HepG2 (cell line): ENCODE measurements around the gene MAGI1. TPM values are rescaled to one million over a fixed set of nuclear protein-coding genes. Genes with fewer than 3 reads are reported as not detected.

Experiments used
- ATAC-seq: fragments of 200-7000 bp; cut with Tn5 transposase; 3 replicates; pipeline ENCODE4 v1.9.1; 2020; ENCODE audit warnings: mild to moderate bottlenecking, moderate library complexity
- BruUV-seq: library from RNA; stranded (reverse); fragments of 400-500 nt; replicated peaks from 2 replicates; lab custom pipeline; 2021; lab: Mats Ljungman, UMichigan
- CTCF ChIA-PET: fragments of 300-600 bp; formaldehyde crosslinking; extraction: SDS; loops from one replicate; lab custom pipeline; 2021; ENCODE audit warnings: low total read pairs, inconsistent platforms, low intra/inter-chr PET ratio; lab: Yijun Ruan, JAX
- POLR2A ChIA-PET: fragments of 350-600 bp; sonication (Branson Sonifier 250); formaldehyde crosslinking; loops from one replicate; lab custom pipeline; 2020; ENCODE audit warnings: antibody characterized with exemption, inconsistent platforms; lab: Yijun Ruan, JAX
- DNase-seq: peaks from one replicate; pipeline ENCODE4 v3.0.0-alpha.2; 2015; ENCODE audit warnings: low spot score
- FAIRE-seq: peaks from 3 replicates; lab custom pipeline; 2011; peaks lifted over from hg19 to GRCh38; lab: Jason Lieb, UNC
- H2AFZ ChIP-seq: one replicate; pipeline ENCODE4 v1.6.1; 2011; ENCODE audit warnings: low read length, inconsistent platforms
- H3K27ac ChIP-seq: fragments of 300-600 bp; 3 replicates; pipeline ENCODE4 v1.8.0; 2011; ENCODE audit warnings: mixed run types, mild to moderate bottlenecking, mixed read lengths, low read length, inconsistent platforms; ENCODE audit not compliant: insufficient read depth; ENCODE audit errors: extremely low read length
- H3K27me3 ChIP-seq, 2 experiments: fragments of 200-600 bp in 1 of 2; 2 replicates in 1 of 2; 3 replicates in 1 of 2; pipeline versions ENCODE4 v1.6.0 to v1.8.0; 2011; ENCODE audit warnings: low read length in 2 of 2, mild to moderate bottlenecking in 2 of 2, moderate library complexity in 2 of 2, inconsistent platforms in 1 of 2; ENCODE audit not compliant: insufficient read depth in 2 of 2, control insufficient read depth in 1 of 2
- H3K36me3 ChIP-seq, 2 experiments: fragments of 200-600 bp in 1 of 2; replicated peaks in 1 of 2; 2 replicates in 1 of 2; 3 replicates in 1 of 2; pipeline versions ENCODE4 v1.5.1 to v1.8.0; 2011; ENCODE audit warnings: low read length in 2 of 2, inconsistent platforms in 1 of 2; ENCODE audit not compliant: insufficient read depth in 2 of 2, control insufficient read depth in 1 of 2
- H3K4me1 ChIP-seq: 2 replicates; pipeline ENCODE4 v1.5.1; 2012; ENCODE audit warnings: low read length, inconsistent platforms; ENCODE audit not compliant: insufficient read depth
- H3K4me2 ChIP-seq: 2 replicates; pipeline ENCODE4 v1.6.0; 2011; ENCODE audit warnings: low read depth, low read length, inconsistent platforms
- H3K4me3 ChIP-seq, 3 experiments: fragments of 200-600 bp in 1 of 3; sonication (generic), shearing (Covaris generic) in 1 of 3; replicated peaks in 1 of 3; 2 replicates each; pipeline ENCODE4 v1.5.1; 2011 to 2016; ENCODE audit warnings: low read length in 3 of 3, inconsistent platforms in 2 of 3, low read depth in 2 of 3, mild to moderate bottlenecking in 2 of 3, control low read depth in 1 of 3, mixed read lengths in 1 of 3; ENCODE audit not compliant: insufficient read depth in 1 of 3
- H3K79me2 ChIP-seq: one replicate; pipeline ENCODE4 v1.6.1; 2011; ENCODE audit warnings: low read length, inconsistent platforms; ENCODE audit not compliant: insufficient read depth
- H3K9ac ChIP-seq: 2 replicates; pipeline ENCODE4 v1.6.0; 2011; ENCODE audit warnings: mild to moderate bottlenecking, low read depth, low read length, inconsistent platforms; ENCODE audit not compliant: insufficient read depth
- H3K9me3 ChIP-seq: 2 replicates; pipeline ENCODE4 v1.5.1; 2012; ENCODE audit warnings: mild to moderate bottlenecking, low read length
- H4K20me1 ChIP-seq: 2 replicates; pipeline ENCODE4 v1.6.0; 2011; ENCODE audit warnings: inconsistent platforms, mild to moderate bottlenecking, low read length, moderate library complexity; ENCODE audit not compliant: insufficient read depth
- ATF7 ChIP-seq, 2 experiments: fragments of 450-650 bp in 1 of 2; sonication (generic) in 1 of 2; formaldehyde crosslinking in 1 of 2; IDR thresholded peaks; 2 replicates each; pipeline versions ENCODE4 v1.4.0 to v1.6.1; 2016 to 2020; ENCODE audit warnings: antibody characterized with exemption in 1 of 2, mild to moderate bottlenecking in 1 of 2, missing genetic modification reagents in 1 of 2
- CREB1 ChIP-seq, 2 experiments: fragments of 450-650 bp in 1 of 2; IDR thresholded peaks; 2 replicates each; pipeline ENCODE4 v1.6.1; 2016 to 2017; ENCODE audit warnings: control low read depth in 1 of 2, mild to moderate bottlenecking in 1 of 2, missing compliant biosample characterization in 1 of 2, missing genetic modification characterization in 1 of 2
- EED ChIP-seq: sonication (generic); formaldehyde crosslinking; IDR thresholded peaks from 2 replicates; pipeline ENCODE4 v1.5.0; 2020; ENCODE audit warnings: mild to moderate bottlenecking, missing genetic modification reagents
- GATAD1 ChIP-seq: IDR thresholded peaks from 2 replicates; pipeline ENCODE4 v1.6.1; 2016; ENCODE audit warnings: missing genetic modification reagents, missing compliant biosample characterization
- MAFF ChIP-seq: IDR thresholded peaks from 2 replicates; pipeline ENCODE4 v1.6.1; 2011; ENCODE audit warnings: low read depth, low read length, improper control_type of control experiment
- MAFK ChIP-seq, 2 experiments: IDR thresholded peaks in 1 of 2; conservative IDR thresholded peaks in 1 of 2; 2 replicates each; pipeline ENCODE4 v1.6.1; 2011; ENCODE audit warnings: improper control_type of control experiment in 2 of 2, low read length in 2 of 2
- YEATS2 ChIP-seq: sonication (generic); formaldehyde crosslinking; IDR thresholded peaks from 2 replicates; pipeline ENCODE4 v1.4.0; 2020; ENCODE audit warnings: missing genetic modification reagents, borderline replicate concordance
- ZBTB1 ChIP-seq: sonication (generic); formaldehyde crosslinking; IDR thresholded peaks from 2 replicates; pipeline ENCODE4 v1.4.0; 2020; ENCODE audit warnings: missing genetic modification reagents, borderline replicate concordance
- ZBTB21 ChIP-seq: sonication (generic); formaldehyde crosslinking; IDR thresholded peaks from 2 replicates; pipeline ENCODE4 v1.4.0; 2020; ENCODE audit warnings: missing genetic modification reagents
- WGBS: methylation state at CpG from one replicate; pipeline ENCODE4 v1.1.6; 2017; ENCODE audit warnings: low lambda C conversion rate; 5-methylcytosine and 5-hydroxymethylcytosine counted together
- in situ Hi-C: cut with HindIII; loops from 2 replicates; pipeline ENCODE4 v1.10.0; 2017; ENCODE audit warnings: low pct_unique_long_range_greater_than_20kb; ENCODE audit not compliant: extremely low pct_ligation_motif_present
- intact Hi-C: fragments of 100-400 bp; cut with micrococcal nuclease; formaldehyde crosslinking; loops from one replicate; pipeline ENCODE4 v1.10.0; 2022; ENCODE audit not compliant: unreplicated experiment
- polyA plus RNA-seq, 8 experiments: library from polyadenylated mRNA; depleted of rRNA in 3 of 8; stranded (reverse) in 7 of 8; unstranded in 1 of 8; fragments of >200 nt; fragmentation: Illumina TruSeq in 4 of 8; extraction: Trizol in 4 of 8; gene quantifications; 2 replicates each; pipeline versions ENCODE4 v1.2.1 to v1.2.3, GENCODE V29; 2011 to 2016; ENCODE audit warnings: low read depth in 4 of 8, missing spikeins in 1 of 8, mixed read lengths in 1 of 8; ENCODE audit not compliant: insufficient read depth in 1 of 8
- total RNA-seq, 5 experiments: library from RNA; depleted of rRNA; stranded (reverse); fragments of >200 nt; fragmentation: Illumina TruSeq; extraction: Trizol; gene quantifications; 2 replicates each; pipeline ENCODE4 v1.2.3, GENCODE V29; 2016; ENCODE audit warnings: low read depth in 1 of 5
- TF ChIP-seq, protein P1 (sequence below): sonication (generic); formaldehyde crosslinking; IDR thresholded peaks from 2 replicates; pipeline ENCODE4 v1.5.0; 2020; ENCODE audit warnings: missing genetic modification reagents, mild to moderate bottlenecking, borderline replicate concordance

The MAGI1 gene
- total and polyA plus RNA-seq, 2 of the 13 experiments (the other 11 are each of a cell fraction or from before 2014, with no cell fraction given): 22.2 to 26.0 TPM

DNA sequence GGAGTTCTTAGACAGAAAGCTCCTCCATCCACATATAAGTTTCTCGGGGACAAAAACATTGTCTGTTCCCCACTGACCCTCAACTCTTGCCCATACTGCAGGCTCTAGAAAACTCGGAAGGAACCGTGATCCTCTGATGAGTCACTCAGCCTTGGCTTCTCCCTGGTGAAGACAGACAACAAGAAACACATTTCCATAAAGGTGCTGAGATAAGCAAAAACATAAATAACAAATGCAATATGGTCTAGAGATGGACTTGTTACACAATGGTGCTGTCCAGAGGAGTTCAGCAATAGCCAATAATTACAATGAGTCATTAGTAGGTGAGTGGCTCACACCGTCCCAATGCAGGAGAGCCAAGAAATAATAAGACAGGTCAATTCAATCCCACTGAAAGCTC is 43.7 kb downstream of the MAGI1 start:
- Histone ChIP-seq H3K27ac (no peak overlapping the region), H3K4me3 (no peak overlapping the region), H3K27me3 (no peaks in the 10 kb centered on the region), H3K9me3 (no peaks in the 10 kb centered on the region), H3K9ac (no peak overlapping the region), H3K79me2 (peaks cover 89% of the 10 kb centered on the region), H2AFZ (no peak overlapping the region), H3K4me1 (peaks cover 27% of the 10 kb centered on the region), H3K4me2 (no peak overlapping the region), H4K20me1 (0 out of 2 replicates have a peak, but pooled peaks cover 24% of the 10 kb centered on the region), H3K36me3 (peaks cover 2 to 10% of the 10 kb centered on the region in 2 experiments; a peak in 4 of 5 replicates)
- BruUV-seq: no TSS peak
- WGBS: 97% methylated on average over 4 of the region's 4 CpGs
- in situ Hi-C loops: no loop called here
- intact Hi-C loops: no loop called here
- CTCF ChIA-PET: no interaction called here
- FAIRE-seq: no peak
- no peak for DNase-seq
- POLR2A ChIA-PET: no interaction called here
- ATAC-seq: no peak
- TF ChIP-seq MAFF: peak; percentile 92
- TF ChIP-seq ZBTB1 (CRISPR knock-in tag): no peak
- TF ChIP-seq, protein P1, sequence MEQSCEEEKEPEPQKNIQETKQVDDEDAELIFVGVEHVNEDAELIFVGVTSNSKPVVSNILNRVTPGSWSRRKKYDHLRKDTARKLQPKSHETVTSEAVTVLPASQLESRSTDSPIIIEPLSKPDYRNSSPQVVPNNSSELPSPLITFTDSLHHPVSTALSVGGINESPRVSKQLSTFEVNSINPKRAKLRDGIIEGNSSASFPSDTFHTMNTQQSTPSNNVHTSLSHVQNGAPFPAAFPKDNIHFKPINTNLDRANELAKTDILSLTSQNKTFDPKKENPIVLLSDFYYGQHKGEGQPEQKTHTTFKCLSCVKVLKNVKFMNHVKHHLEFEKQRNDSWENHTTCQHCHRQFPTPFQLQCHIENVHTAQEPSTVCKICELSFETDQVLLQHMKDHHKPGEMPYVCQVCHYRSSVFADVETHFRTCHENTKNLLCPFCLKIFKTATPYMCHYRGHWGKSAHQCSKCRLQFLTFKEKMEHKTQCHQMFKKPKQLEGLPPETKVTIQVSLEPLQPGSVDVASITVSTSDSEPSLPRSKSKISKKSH (CRISPR knock-in tag): no peak
- no peak for TF ChIP-seq GATAD1 (CRISPR knock-in tag)
- TF ChIP-seq MAFK (conservative IDR thresholded peaks at IDR 0.05 in 1 of 2, IDR thresholded peaks at IDR 0.05 in 1 of 2; ENCODE audit: low read length in 2 of 2): peak; percentile 91 to 96
- TF ChIP-seq, all 625 proteins: peak for 2

DNA sequence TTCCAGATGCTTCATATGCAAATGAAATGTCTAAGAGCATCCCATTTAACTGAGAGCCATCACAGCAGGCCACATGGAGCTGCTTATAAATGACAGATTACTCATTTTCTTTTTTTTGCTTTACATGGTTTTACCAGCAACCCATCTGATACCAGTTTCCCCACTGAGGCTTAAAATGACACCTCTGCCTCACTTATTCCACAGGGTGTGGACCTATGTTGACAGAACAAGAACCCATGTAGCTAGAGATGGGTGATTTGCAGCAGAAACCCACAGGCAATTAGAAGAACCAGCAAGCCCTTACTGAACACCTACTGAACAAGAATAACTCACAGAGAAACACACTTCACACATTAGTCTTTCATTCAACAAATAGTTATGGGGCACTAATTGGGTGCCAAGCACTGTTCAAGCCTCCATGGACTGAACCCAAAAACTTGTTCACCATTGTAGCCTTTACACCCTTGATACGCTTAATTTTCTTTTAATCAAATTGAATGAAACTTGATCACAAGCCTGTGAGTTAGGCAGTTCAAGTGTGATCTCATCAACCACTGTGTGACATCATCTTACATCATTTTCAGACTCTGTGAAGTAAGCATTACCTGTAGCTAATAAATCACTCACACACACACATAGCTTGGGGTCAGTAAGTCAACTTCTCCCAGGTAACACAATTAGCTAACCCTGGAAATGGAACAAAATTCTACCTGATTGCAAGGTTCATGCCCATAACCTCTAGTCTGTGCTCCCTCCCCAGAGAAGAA is 45.4 kb downstream of the MAGI1 start:
- H4K20me1 ChIP-seq: 0 out of 2 replicates have a peak, but pooled peaks cover 21% of the 10 kb centered on the region
- FAIRE-seq (no peak), DNase-seq (no peak), ATAC-seq (no peak)
- H3K4me3 ChIP-seq: no peak overlapping the region
- H3K9me3 ChIP-seq: no peaks in the 10 kb centered on the region
- no peak overlapping the region for H3K9ac ChIP-seq
- peaks cover 2 to 11% of the 10 kb centered on the region in 2 experiments; a peak in 4 of 5 replicates for H3K36me3 ChIP-seq
- ChIA-PET POLR2A (no interaction called here), CTCF (no interaction called here)
- in situ Hi-C loops: no loop called here
- H3K27ac ChIP-seq: no peak overlapping the region
- TF ChIP-seq ZBTB21 (CRISPR knock-in tag): peak; percentile 78; the same call in 1 of the 2 replicates
- TF ChIP-seq YEATS2 (CRISPR knock-in tag): no peak
- peak; percentile 44; the same call in 1 of the 2 replicates for TF ChIP-seq ATF7 (IDR thresholded peaks at IDR 0.05)
- TF ChIP-seq ATF7 (CRISPR knock-in tag; IDR thresholded peaks at IDR 0.05): no peak
- TF ChIP-seq CREB1 (IDR thresholded peaks at IDR 0.05): peak; percentile 60; the same call in 1 of the 2 replicates
- no peak for TF ChIP-seq CREB1 (CRISPR knock-in tag; IDR thresholded peaks at IDR 0.05)
- TF ChIP-seq EED (CRISPR knock-in tag): no peak
- peaks cover 87% of the 10 kb centered on the region for H3K79me2 ChIP-seq
- 94% methylated on average over 1 of the region's 1 CpG for WGBS
- intact Hi-C loops: no loop called here
- H3K4me1 ChIP-seq: peaks cover 9% of the 10 kb centered on the region
- no peak overlapping the region for H3K4me2 ChIP-seq
- H2AFZ ChIP-seq: no peak overlapping the region
- no TSS peak for BruUV-seq
- no peaks in the 10 kb centered on the region for H3K27me3 ChIP-seq
